Ramos (cell line): ENCODE results near the gene WDFY4.

Experiments used
- in situ Hi-C: fragments of 300-500 bp; cut with MboI; formaldehyde crosslinking; loops from one replicate; pipeline ENCODE4 v1.14.3; 2022; ENCODE audit warnings: low sequenced_read_pairs; ENCODE audit not compliant: unreplicated experiment

The WDFY4 gene

GRCh38 chr10:48683424-48683823 is 1.2 kb upstream of the WDFY4 start:
- in situ Hi-C loops: no loop called here

GRCh38 chr10:48683868-48684267 is 805 bp upstream of the WDFY4 start:
- in situ Hi-C loops: no loop called here

- in situ Hi-C loops: no loop called here
Measured at GRCh38 chr10:48684463-48684791, 246 bp upstream of the WDFY4 start.

GRCh38 chr10:48685731-48686130 is 1.1 kb downstream of the WDFY4 start:
- in situ Hi-C loops: no loop called here

GRCh38 chr10:48690791-48691660 is 6.4 kb downstream of the WDFY4 start:
- in situ Hi-C loops: no loop called here

- in situ Hi-C loops: no loop called here
Measured at GRCh38 chr10:48691812-48692528, 7.3 kb downstream of the WDFY4 start.

- in situ Hi-C loops: no loop called here
Measured at GRCh38 chr10:48692748-48693147, 8.1 kb downstream of the WDFY4 start.

GRCh38 chr10:48693206-48693605 is 8.5 kb downstream of the WDFY4 start:
- in situ Hi-C loops: no loop called here

- in situ Hi-C loops: no loop called here
Measured at GRCh38 chr10:48694371-48695030, 9.8 kb downstream of the WDFY4 start.

GRCh38 chr10:48695636-48696534 is 11.2 kb downstream of the WDFY4 start:
- in situ Hi-C loops: no loop called here

- in situ Hi-C loops: no loop called here
Measured at GRCh38 chr10:48696535-48696873, 11.8 kb downstream of the WDFY4 start.

- in situ Hi-C loops: no loop called here
Measured at GRCh38 chr10:48697091-48697490, 12.4 kb downstream of the WDFY4 start.

GRCh38 chr10:48697821-48698764 is 13.4 kb downstream of the WDFY4 start:
- in situ Hi-C loops: no loop called here

GRCh38 chr10:48699011-48699627 is 14.4 kb downstream of the WDFY4 start:
- in situ Hi-C loops: no loop called here

- in situ Hi-C loops: no loop called here
Measured at GRCh38 chr10:48700071-48700470, 15.4 kb downstream of the WDFY4 start.

- in situ Hi-C loops: no loop called here
Measured at GRCh38 chr10:48700493-48700892, 15.8 kb downstream of the WDFY4 start.

- in situ Hi-C loops: no loop called here
Measured at GRCh38 chr10:48701139-48701901, 16.6 kb downstream of the WDFY4 start.

GRCh38 chr10:48701941-48702340 is 17.3 kb downstream of the WDFY4 start:
- in situ Hi-C loops: no loop called here
